ENCODE results near the gene CYP4F3.

Gene CYP4F3

GRCh38 chr19:15696654-15697194 lies 56.0 kb downstream of the CYP4F3 start:
- Histone ChIP-seq H2AFZ (ENCODE audit: low read length, unreplicated experiment) (no peak overlapping the region), H3K4me3 (ENCODE audit: low read depth, low read length) (no peak overlapping the region), H3K27ac (ENCODE audit: low read depth, low read length) (no peak overlapping the region), H3K27me3 (ENCODE audit: insufficient read depth, low read length) (no peaks in the 10 kb centered on the region), H3K4me1 (ENCODE audit: control insufficient read depth, insufficient read depth, low read length, unreplicated experiment) (no peaks in the 10 kb centered on the region), H3K79me2 (ENCODE audit: control insufficient read depth, insufficient read depth, low read length, unreplicated experiment) (no peaks in the 10 kb centered on the region), H3K36me3 (ENCODE audit: insufficient read depth, low read length) (no peaks in the 10 kb centered on the region)

GRCh38 chr19:15701757-15702533 lies 61.2 kb downstream of the CYP4F3 start:
- Histone ChIP-seq H3K79me2 (ENCODE audit: control insufficient read depth, insufficient read depth, low read length, unreplicated experiment) (no peaks in the 10 kb centered on the region), H3K27me3 (ENCODE audit: insufficient read depth, low read length) (no peaks in the 10 kb centered on the region), H3K27ac (ENCODE audit: low read depth, low read length) (no peak overlapping the region), H3K36me3 (ENCODE audit: insufficient read depth, low read length) (no peaks in the 10 kb centered on the region), H3K4me1 (ENCODE audit: control insufficient read depth, insufficient read depth, low read length, unreplicated experiment) (no peaks in the 10 kb centered on the region), H3K4me3 (ENCODE audit: low read depth, low read length) (no peak overlapping the region), H2AFZ (ENCODE audit: low read length, unreplicated experiment) (no peak overlapping the region)

- H2AFZ ChIP-seq (ENCODE audit: low read length, unreplicated experiment) = no peak overlapping the region
- H3K27ac ChIP-seq (ENCODE audit: low read depth, low read length) = no peak overlapping the region
- no peaks in the 10 kb centered on the region for H3K79me2 ChIP-seq (ENCODE audit: control insufficient read depth, insufficient read depth, low read length, unreplicated experiment)
- no peaks in the 10 kb centered on the region for H3K27me3 ChIP-seq (ENCODE audit: insufficient read depth, low read length)
- no peaks in the 10 kb centered on the region for H3K4me1 ChIP-seq (ENCODE audit: control insufficient read depth, insufficient read depth, low read length, unreplicated experiment)
- no peaks in the 10 kb centered on the region for H3K36me3 ChIP-seq (ENCODE audit: insufficient read depth, low read length)
- no peak overlapping the region for H3K4me3 ChIP-seq (ENCODE audit: low read depth, low read length)
These were observed 61.8 kb downstream of the CYP4F3 start for GRCh38 chr19:15702534-15702930.

Data from ACC112 (cell line).